Retinal pigment epithelial cell (primary cell): Measurements from ENCODE around the gene FHIP1B.

Source experiments
- DNase-seq: peaks from one replicate; pipeline ENCODE4 v3.0.0-alpha.2; 2010; ENCODE audit warnings: low read depth
- H3K4me3 ChIP-seq: 2 replicates; pipeline ENCODE4 v1.5.1; 2011; ENCODE audit warnings: mild to moderate bottlenecking, low read length, control low read depth, moderate library complexity
- TF ChIP-seq, protein P1 (sequence below): conservative IDR thresholded peaks from 2 replicates; pipeline ENCODE4 v1.5.1; 2011; ENCODE audit warnings: low read depth, low read length, control low read depth, inconsistent platforms

Gene FHIP1B

DNA sequence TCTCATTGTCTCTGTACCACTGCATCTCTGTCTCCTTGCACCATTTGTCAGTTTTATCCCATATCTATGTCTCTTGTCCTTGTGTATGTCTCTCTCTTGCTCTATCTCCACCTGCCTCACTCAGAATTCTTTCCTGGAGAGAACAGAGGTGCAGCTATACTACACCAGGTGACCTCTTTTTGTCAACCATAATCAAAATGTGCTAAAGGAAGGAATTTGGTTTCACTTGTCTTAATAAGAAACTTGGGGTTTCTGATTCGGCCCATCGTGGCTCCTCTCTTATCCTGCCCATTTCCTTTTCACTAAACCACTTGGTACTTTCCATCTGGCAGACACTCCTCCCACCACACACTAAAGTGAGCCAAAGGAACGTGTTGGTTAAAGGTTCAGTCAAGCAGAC is 31.1 kb downstream of the FHIP1B start:
- no peak for DNase-seq
- TF ChIP-seq, protein P1, sequence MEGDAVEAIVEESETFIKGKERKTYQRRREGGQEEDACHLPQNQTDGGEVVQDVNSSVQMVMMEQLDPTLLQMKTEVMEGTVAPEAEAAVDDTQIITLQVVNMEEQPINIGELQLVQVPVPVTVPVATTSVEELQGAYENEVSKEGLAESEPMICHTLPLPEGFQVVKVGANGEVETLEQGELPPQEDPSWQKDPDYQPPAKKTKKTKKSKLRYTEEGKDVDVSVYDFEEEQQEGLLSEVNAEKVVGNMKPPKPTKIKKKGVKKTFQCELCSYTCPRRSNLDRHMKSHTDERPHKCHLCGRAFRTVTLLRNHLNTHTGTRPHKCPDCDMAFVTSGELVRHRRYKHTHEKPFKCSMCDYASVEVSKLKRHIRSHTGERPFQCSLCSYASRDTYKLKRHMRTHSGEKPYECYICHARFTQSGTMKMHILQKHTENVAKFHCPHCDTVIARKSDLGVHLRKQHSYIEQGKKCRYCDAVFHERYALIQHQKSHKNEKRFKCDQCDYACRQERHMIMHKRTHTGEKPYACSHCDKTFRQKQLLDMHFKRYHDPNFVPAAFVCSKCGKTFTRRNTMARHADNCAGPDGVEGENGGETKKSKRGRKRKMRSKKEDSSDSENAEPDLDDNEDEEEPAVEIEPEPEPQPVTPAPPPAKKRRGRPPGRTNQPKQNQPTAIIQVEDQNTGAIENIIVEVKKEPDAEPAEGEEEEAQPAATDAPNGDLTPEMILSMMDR, result no peak
- H3K4me3 ChIP-seq, result no peak overlapping the region

DNA sequence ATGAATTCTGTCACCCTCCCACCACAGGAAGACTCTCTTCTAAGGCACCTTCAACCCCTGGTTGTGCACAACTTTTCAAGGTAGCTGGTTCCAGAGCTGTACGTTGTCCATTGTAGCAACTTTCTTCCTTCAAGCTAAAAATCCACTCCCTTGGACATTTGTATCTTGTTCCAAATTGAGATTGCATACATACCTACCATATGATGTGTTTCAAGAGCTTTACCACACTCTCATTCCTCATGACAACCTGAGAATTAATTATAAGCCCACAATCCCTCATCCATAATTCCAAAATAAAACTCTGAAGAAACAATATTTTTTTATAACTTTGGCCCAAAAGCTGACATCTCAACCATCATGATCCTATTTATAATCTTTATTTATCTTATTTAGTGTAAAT is 32.4 kb downstream of the FHIP1B start:
- H3K4me3 ChIP-seq, result no peak overlapping the region
- no peak for DNase-seq
- TF ChIP-seq, protein P1, result no peak

DNA sequence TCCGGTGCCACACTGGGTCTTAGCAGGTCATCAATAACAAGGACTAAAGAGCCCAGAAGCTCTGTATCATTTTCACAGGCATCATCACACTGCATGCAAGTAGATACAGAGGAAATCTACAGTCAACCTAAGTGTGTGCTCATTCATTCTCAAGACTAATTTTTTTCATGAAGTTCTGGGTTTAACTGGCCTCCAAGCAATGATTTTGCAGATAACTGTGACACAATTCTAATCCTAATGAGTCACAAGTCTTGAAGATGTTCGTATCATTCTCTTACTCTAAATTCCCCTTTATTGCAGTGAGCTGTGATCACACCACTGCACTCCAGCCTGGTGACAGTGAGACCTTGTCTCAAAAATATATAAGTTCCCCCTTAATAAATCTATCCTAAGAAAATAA is 33.0 kb downstream of the FHIP1B start:
- H3K4me3 ChIP-seq, result no peak overlapping the region
- TF ChIP-seq, protein P1, result no peak
- DNase-seq, result no peak

GRCh38 chr11:6200975-6201374 is 33.5 kb downstream of the FHIP1B start:
- TF ChIP-seq, protein P1, result no peak
- no peak for DNase-seq
- H3K4me3 ChIP-seq, result no peak overlapping the region

DNA sequence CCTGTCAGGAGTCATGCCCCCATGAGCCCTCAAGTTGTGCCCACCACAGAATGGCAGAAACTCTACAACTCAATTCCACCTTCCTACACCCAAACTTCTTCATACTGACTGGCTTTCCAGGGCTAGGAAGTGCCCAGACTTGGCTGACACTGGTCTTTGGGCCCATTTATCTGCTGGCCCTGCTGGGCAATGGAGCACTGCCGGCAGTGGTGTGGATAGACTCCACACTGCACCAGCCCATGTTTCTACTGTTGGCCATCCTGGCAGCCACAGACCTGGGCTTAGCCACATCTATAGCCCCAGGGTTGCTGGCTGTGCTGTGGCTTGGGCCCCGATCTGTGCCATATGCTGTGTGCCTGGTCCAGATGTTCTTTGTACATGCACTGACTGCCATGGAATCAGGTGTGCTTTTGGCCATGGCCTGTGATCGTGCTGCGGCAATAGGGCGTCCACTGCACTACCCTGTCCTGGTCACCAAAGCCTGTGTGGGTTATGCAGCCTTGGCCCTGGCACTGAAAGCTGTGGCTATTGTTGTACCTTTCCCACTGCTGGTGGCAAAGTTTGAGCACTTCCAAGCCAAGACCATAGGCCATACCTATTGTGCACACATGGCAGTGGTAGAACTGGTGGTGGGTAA is 35.1 kb downstream of the FHIP1B start, which contains the start of gene OR52W1:
Gene OR52W1 (plus strand): TSS at position 51 of the 637 bp plus-strand sequence. CDS start 0 bp downstream, at position 51.
- H3K4me3 ChIP-seq, result no peak within 1 kb of the TSS
- no peak for DNase-seq
- TF ChIP-seq, protein P1, result no peak

- TF ChIP-seq, protein P1, result no peak
- DNase-seq, result no peak
- no peak overlapping the region for H3K4me3 ChIP-seq
Observed at GRCh38 chr11:6197466-6198200, 36.8 kb downstream of the FHIP1B start.

DNA sequence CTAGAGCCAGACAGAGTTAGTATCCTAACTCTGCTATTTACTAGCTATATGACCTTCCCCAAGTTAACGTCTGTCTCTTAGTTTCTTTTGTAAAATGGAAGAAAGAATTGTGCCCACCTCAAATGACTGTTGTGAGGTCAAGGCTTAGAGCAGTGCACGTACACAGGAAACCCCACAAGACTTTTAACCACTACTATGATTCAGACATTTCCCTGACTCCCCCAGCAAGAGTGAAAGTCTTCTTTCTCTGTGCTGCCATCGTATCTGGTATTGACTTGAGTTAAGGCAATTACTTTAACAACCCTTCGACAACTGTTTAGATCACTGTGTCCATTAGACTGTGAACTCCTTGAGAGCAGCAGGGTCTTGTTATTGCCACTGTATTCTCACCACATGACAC is 38.0 kb downstream of the FHIP1B start:
- no peak for DNase-seq
- TF ChIP-seq, protein P1, result no peak
- no peak overlapping the region for H3K4me3 ChIP-seq
